HepG2 (cell line): ENCODE data around the gene TLL2. TPM values are rescaled to one million over a fixed set of nuclear protein-coding genes. Genes with fewer than 3 reads are reported as not detected.

Experiments used
- ATAC-seq: fragments of 200-7000 bp; cut with Tn5 transposase; 3 replicates; pipeline ENCODE4 v1.9.1; 2020; ENCODE audit warnings: mild to moderate bottlenecking, moderate library complexity
- BruUV-seq: library from RNA; stranded (reverse); fragments of 400-500 nt; replicated peaks from 2 replicates; lab custom pipeline; 2021; lab: Mats Ljungman, UMichigan
- CTCF ChIA-PET: fragments of 300-600 bp; formaldehyde crosslinking; extraction: SDS; loops from one replicate; lab custom pipeline; 2021; ENCODE audit warnings: low total read pairs, inconsistent platforms, low intra/inter-chr PET ratio; lab: Yijun Ruan, JAX
- POLR2A ChIA-PET: fragments of 350-600 bp; sonication (Branson Sonifier 250); formaldehyde crosslinking; loops from one replicate; lab custom pipeline; 2020; ENCODE audit warnings: antibody characterized with exemption, inconsistent platforms; lab: Yijun Ruan, JAX
- DNase-seq: peaks from one replicate; pipeline ENCODE4 v3.0.0-alpha.2; 2015; ENCODE audit warnings: low spot score
- FAIRE-seq: peaks from 3 replicates; lab custom pipeline; 2011; peaks lifted over from hg19 to GRCh38; lab: Jason Lieb, UNC
- H2AFZ ChIP-seq: one replicate; pipeline ENCODE4 v1.6.1; 2011; ENCODE audit warnings: low read length, inconsistent platforms
- H3K27ac ChIP-seq: fragments of 300-600 bp; 3 replicates; pipeline ENCODE4 v1.8.0; 2011; ENCODE audit warnings: mixed run types, mild to moderate bottlenecking, mixed read lengths, low read length, inconsistent platforms; ENCODE audit not compliant: insufficient read depth; ENCODE audit errors: extremely low read length
- H3K27me3 ChIP-seq, 2 experiments: fragments of 200-600 bp in 1 of 2; 2 replicates in 1 of 2; 3 replicates in 1 of 2; pipeline versions ENCODE4 v1.6.0 to v1.8.0; 2011; ENCODE audit warnings: low read length in 2 of 2, mild to moderate bottlenecking in 2 of 2, moderate library complexity in 2 of 2, inconsistent platforms in 1 of 2; ENCODE audit not compliant: insufficient read depth in 2 of 2, control insufficient read depth in 1 of 2
- H3K36me3 ChIP-seq, 2 experiments: fragments of 200-600 bp in 1 of 2; replicated peaks in 1 of 2; 2 replicates in 1 of 2; 3 replicates in 1 of 2; pipeline versions ENCODE4 v1.5.1 to v1.8.0; 2011; ENCODE audit warnings: low read length in 2 of 2, inconsistent platforms in 1 of 2; ENCODE audit not compliant: insufficient read depth in 2 of 2, control insufficient read depth in 1 of 2
- H3K4me1 ChIP-seq: 2 replicates; pipeline ENCODE4 v1.5.1; 2012; ENCODE audit warnings: low read length, inconsistent platforms; ENCODE audit not compliant: insufficient read depth
- H3K4me2 ChIP-seq: 2 replicates; pipeline ENCODE4 v1.6.0; 2011; ENCODE audit warnings: low read depth, low read length, inconsistent platforms
- H3K4me3 ChIP-seq, 3 experiments: fragments of 200-600 bp in 1 of 3; sonication (generic), shearing (Covaris generic) in 1 of 3; replicated peaks in 1 of 3; 2 replicates each; pipeline ENCODE4 v1.5.1; 2011 to 2016; ENCODE audit warnings: low read length in 3 of 3, inconsistent platforms in 2 of 3, low read depth in 2 of 3, mild to moderate bottlenecking in 2 of 3, control low read depth in 1 of 3, mixed read lengths in 1 of 3; ENCODE audit not compliant: insufficient read depth in 1 of 3
- H3K79me2 ChIP-seq: one replicate; pipeline ENCODE4 v1.6.1; 2011; ENCODE audit warnings: low read length, inconsistent platforms; ENCODE audit not compliant: insufficient read depth
- H3K9ac ChIP-seq: 2 replicates; pipeline ENCODE4 v1.6.0; 2011; ENCODE audit warnings: mild to moderate bottlenecking, low read depth, low read length, inconsistent platforms; ENCODE audit not compliant: insufficient read depth
- H3K9me3 ChIP-seq: 2 replicates; pipeline ENCODE4 v1.5.1; 2012; ENCODE audit warnings: mild to moderate bottlenecking, low read length
- H4K20me1 ChIP-seq: 2 replicates; pipeline ENCODE4 v1.6.0; 2011; ENCODE audit warnings: inconsistent platforms, mild to moderate bottlenecking, low read length, moderate library complexity; ENCODE audit not compliant: insufficient read depth
- CHD4 ChIP-seq: fragments of 200-600 bp; sonication (generic); IDR thresholded peaks from 2 replicates; pipeline ENCODE4 v1.7.0; 2017; ENCODE audit warnings: mild to moderate bottlenecking, low read length, borderline replicate concordance
- FIP1L1 ChIP-seq: fragments of 200-400 bp; formaldehyde crosslinking; IDR thresholded peaks from 2 replicates; pipeline ENCODE4 v1.6.1; 2018; ENCODE audit warnings: low read depth, mild to moderate bottlenecking, low read length, moderate library complexity, borderline replicate concordance; ENCODE audit not compliant: insufficient read depth
- LCORL ChIP-seq, 2 experiments: fragments of 450-650 bp in 1 of 2; sonication (generic) in 1 of 2; formaldehyde crosslinking in 1 of 2; IDR thresholded peaks; 2 replicates each; pipeline versions ENCODE4 v1.5.0 to v1.6.1; 2017 to 2020; ENCODE audit warnings: antibody characterized with exemption in 1 of 2, missing genetic modification reagents in 1 of 2
- MATR3 ChIP-seq: sonication (generic); formaldehyde crosslinking; IDR thresholded peaks from 2 replicates; pipeline ENCODE4 v1.4.0; 2020; ENCODE audit warnings: missing genetic modification reagents
- MEIS1 ChIP-seq: sonication (generic); formaldehyde crosslinking; IDR thresholded peaks from 2 replicates; pipeline ENCODE4 v1.9.0; 2021; ENCODE audit warnings: mild to moderate bottlenecking, missing genetic modification reagents, moderate library complexity, borderline replicate concordance
- NFE2L1 ChIP-seq: sonication (generic); formaldehyde crosslinking; IDR thresholded peaks from 2 replicates; pipeline ENCODE4 v1.4.0; 2020; ENCODE audit warnings: missing genetic modification reagents, mild to moderate bottlenecking, borderline replicate concordance
- ZFY ChIP-seq: sonication (generic); formaldehyde crosslinking; IDR thresholded peaks from 2 replicates; pipeline ENCODE4 v1.4.0; 2020; ENCODE audit warnings: missing genetic modification reagents
- ZKSCAN5 ChIP-seq: sonication (generic); formaldehyde crosslinking; IDR thresholded peaks from 2 replicates; pipeline ENCODE4 v1.5.1; 2020; ENCODE audit warnings: mild to moderate bottlenecking, missing genetic modification reagents
- ZNF772 ChIP-seq: sonication (generic); formaldehyde crosslinking; IDR thresholded peaks from 2 replicates; pipeline ENCODE4 v1.5.0; 2020; ENCODE audit warnings: mild to moderate bottlenecking, missing genetic modification reagents
- WGBS: methylation state at CpG from one replicate; pipeline ENCODE4 v1.1.6; 2017; ENCODE audit warnings: low lambda C conversion rate; 5-methylcytosine and 5-hydroxymethylcytosine counted together
- in situ Hi-C: cut with HindIII; loops from 2 replicates; pipeline ENCODE4 v1.10.0; 2017; ENCODE audit warnings: low pct_unique_long_range_greater_than_20kb; ENCODE audit not compliant: extremely low pct_ligation_motif_present
- intact Hi-C: fragments of 100-400 bp; cut with micrococcal nuclease; formaldehyde crosslinking; loops from one replicate; pipeline ENCODE4 v1.10.0; 2022; ENCODE audit not compliant: unreplicated experiment
- polyA plus RNA-seq, 8 experiments: library from polyadenylated mRNA; depleted of rRNA in 3 of 8; stranded (reverse) in 7 of 8; unstranded in 1 of 8; fragments of >200 nt; fragmentation: Illumina TruSeq in 4 of 8; extraction: Trizol in 4 of 8; gene quantifications; 2 replicates each; pipeline versions ENCODE4 v1.2.1 to v1.2.3, GENCODE V29; 2011 to 2016; ENCODE audit warnings: low read depth in 4 of 8, missing spikeins in 1 of 8, mixed read lengths in 1 of 8; ENCODE audit not compliant: insufficient read depth in 1 of 8
- total RNA-seq, 5 experiments: library from RNA; depleted of rRNA; stranded (reverse); fragments of >200 nt; fragmentation: Illumina TruSeq; extraction: Trizol; gene quantifications; 2 replicates each; pipeline ENCODE4 v1.2.3, GENCODE V29; 2016; ENCODE audit warnings: low read depth in 1 of 5
- TF ChIP-seq, protein P1 (sequence below): sonication (generic); formaldehyde crosslinking; IDR thresholded peaks from 2 replicates; pipeline ENCODE4 v1.5.0; 2020; ENCODE audit warnings: missing genetic modification reagents
- TF ChIP-seq, protein P2 (sequence below): sonication (generic); formaldehyde crosslinking; IDR thresholded peaks from 2 replicates; pipeline ENCODE4 v1.4.0; 2020; ENCODE audit warnings: missing genetic modification reagents
- TF ChIP-seq, protein P3 (sequence below): sonication (generic); formaldehyde crosslinking; IDR thresholded peaks from 2 replicates; pipeline ENCODE4 v1.8.1; 2022; ENCODE audit warnings: mild to moderate bottlenecking, missing genetic modification reagents
- TF ChIP-seq, protein P4 (sequence below): sonication (generic); formaldehyde crosslinking; conservative IDR thresholded peaks from 2 replicates; pipeline ENCODE4 v1.4.0; 2020; ENCODE audit warnings: missing genetic modification reagents
- TF ChIP-seq, protein P5 (sequence below): IDR thresholded peaks from 2 replicates; pipeline ENCODE4 v1.6.1; 2016; ENCODE audit warnings: missing genetic modification reagents, missing compliant biosample characterization
- TF ChIP-seq, protein P6 (sequence below): sonication (generic); formaldehyde crosslinking; IDR thresholded peaks from 2 replicates; pipeline ENCODE4; 2020; ENCODE audit warnings: missing genetic modification reagents, mild to moderate bottlenecking, borderline replicate concordance

TLL2 gene
- total and polyA plus RNA-seq, 2 of the 13 experiments (the other 11 are each of a cell fraction or from before 2014, with no cell fraction given): 0.09 TPM; not detected in 1

DNA sequence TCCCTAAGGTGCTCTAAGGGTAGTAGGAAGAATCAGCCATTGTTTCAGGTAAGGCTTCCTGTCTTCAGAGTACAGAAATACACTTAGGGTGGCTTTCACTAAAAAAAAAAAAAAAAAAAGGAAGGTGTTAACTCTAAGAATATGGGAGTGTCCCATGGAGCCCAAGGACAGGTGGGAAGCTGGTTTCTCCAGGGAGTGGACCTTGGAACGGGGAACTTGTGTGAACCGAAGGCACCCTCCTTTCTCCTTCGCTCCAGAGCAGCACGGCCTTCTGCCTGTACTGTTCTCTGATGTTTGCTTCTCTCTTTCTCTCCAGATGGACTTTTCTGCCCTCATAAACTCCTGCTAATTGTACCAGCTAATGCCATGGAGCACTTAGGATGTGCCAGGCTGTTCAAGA is 161.1 kb downstream of the TLL2 start:
- Histone ChIP-seq H3K9ac (no peak overlapping the region), H3K4me1 (no peaks in the 10 kb centered on the region), H3K27me3 (peaks cover 0 to 8% of the 10 kb centered on the region in 2 experiments; a peak in 1 of 5 replicates), H3K27ac (no peak overlapping the region), H2AFZ (no peak overlapping the region), H3K4me2 (no peak overlapping the region), H3K36me3 (no peaks in the 10 kb centered on the region), H3K79me2 (no peaks in the 10 kb centered on the region), H3K4me3 (no peak overlapping the region), H3K9me3 (no peaks in the 10 kb centered on the region), H4K20me1 (no peaks in the 10 kb centered on the region)
- intact Hi-C loops (no loop called here), in situ Hi-C loops (no loop called here)
- 25% methylated on average over 4 of the region's 4 CpGs for WGBS
- ChIA-PET POLR2A (no interaction called here), CTCF (no interaction called here)
- DNase-seq: no peak
- no peak for FAIRE-seq
- BruUV-seq: no TSS peak
- ATAC-seq: no peak
- TF ChIP-seq MEIS1 (CRISPR knock-in tag): no peak
- TF ChIP-seq, protein P1, sequence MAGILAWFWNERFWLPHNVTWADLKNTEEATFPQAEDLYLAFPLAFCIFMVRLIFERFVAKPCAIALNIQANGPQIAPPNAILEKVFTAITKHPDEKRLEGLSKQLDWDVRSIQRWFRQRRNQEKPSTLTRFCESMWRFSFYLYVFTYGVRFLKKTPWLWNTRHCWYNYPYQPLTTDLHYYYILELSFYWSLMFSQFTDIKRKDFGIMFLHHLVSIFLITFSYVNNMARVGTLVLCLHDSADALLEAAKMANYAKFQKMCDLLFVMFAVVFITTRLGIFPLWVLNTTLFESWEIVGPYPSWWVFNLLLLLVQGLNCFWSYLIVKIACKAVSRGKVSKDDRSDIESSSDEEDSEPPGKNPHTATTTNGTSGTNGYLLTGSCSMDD (CRISPR knock-in tag): no peak
- TF ChIP-seq, protein P2, sequence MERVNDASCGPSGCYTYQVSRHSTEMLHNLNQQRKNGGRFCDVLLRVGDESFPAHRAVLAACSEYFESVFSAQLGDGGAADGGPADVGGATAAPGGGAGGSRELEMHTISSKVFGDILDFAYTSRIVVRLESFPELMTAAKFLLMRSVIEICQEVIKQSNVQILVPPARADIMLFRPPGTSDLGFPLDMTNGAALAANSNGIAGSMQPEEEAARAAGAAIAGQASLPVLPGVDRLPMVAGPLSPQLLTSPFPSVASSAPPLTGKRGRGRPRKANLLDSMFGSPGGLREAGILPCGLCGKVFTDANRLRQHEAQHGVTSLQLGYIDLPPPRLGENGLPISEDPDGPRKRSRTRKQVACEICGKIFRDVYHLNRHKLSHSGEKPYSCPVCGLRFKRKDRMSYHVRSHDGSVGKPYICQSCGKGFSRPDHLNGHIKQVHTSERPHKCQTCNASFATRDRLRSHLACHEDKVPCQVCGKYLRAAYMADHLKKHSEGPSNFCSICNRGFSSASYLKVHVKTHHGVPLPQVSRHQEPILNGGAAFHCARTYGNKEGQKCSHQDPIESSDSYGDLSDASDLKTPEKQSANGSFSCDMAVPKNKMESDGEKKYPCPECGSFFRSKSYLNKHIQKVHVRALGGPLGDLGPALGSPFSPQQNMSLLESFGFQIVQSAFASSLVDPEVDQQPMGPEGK (CRISPR knock-in tag): no peak
- TF ChIP-seq, protein P3, sequence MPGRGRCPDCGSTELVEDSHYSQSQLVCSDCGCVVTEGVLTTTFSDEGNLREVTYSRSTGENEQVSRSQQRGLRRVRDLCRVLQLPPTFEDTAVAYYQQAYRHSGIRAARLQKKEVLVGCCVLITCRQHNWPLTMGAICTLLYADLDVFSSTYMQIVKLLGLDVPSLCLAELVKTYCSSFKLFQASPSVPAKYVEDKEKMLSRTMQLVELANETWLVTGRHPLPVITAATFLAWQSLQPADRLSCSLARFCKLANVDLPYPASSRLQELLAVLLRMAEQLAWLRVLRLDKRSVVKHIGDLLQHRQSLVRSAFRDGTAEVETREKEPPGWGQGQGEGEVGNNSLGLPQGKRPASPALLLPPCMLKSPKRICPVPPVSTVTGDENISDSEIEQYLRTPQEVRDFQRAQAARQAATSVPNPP (CRISPR knock-in tag): no peak
- no peak for TF ChIP-seq FIP1L1
- no peak for TF ChIP-seq LCORL (IDR thresholded peaks at IDR 0.05)
- no peak for TF ChIP-seq LCORL (CRISPR knock-in tag; IDR thresholded peaks at IDR 0.05)
- TF ChIP-seq CHD4: no peak
- TF ChIP-seq NFE2L1: no peak
- TF ChIP-seq MATR3 (CRISPR knock-in tag): no peak
- TF ChIP-seq, protein P4, sequence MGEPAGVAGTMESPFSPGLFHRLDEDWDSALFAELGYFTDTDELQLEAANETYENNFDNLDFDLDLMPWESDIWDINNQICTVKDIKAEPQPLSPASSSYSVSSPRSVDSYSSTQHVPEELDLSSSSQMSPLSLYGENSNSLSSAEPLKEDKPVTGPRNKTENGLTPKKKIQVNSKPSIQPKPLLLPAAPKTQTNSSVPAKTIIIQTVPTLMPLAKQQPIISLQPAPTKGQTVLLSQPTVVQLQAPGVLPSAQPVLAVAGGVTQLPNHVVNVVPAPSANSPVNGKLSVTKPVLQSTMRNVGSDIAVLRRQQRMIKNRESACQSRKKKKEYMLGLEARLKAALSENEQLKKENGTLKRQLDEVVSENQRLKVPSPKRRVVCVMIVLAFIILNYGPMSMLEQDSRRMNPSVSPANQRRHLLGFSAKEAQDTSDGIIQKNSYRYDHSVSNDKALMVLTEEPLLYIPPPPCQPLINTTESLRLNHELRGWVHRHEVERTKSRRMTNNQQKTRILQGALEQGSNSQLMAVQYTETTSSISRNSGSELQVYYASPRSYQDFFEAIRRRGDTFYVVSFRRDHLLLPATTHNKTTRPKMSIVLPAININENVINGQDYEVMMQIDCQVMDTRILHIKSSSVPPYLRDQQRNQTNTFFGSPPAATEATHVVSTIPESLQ: no peak
- no peak for TF ChIP-seq ZNF772
- TF ChIP-seq, protein P5, sequence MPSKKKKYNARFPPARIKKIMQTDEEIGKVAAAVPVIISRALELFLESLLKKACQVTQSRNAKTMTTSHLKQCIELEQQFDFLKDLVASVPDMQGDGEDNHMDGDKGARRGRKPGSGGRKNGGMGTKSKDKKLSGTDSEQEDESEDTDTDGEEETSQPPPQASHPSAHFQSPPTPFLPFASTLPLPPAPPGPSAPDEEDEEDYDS (CRISPR knock-in tag): no peak
- no peak for TF ChIP-seq ZKSCAN5 (CRISPR knock-in tag)
- TF ChIP-seq, protein P6, sequence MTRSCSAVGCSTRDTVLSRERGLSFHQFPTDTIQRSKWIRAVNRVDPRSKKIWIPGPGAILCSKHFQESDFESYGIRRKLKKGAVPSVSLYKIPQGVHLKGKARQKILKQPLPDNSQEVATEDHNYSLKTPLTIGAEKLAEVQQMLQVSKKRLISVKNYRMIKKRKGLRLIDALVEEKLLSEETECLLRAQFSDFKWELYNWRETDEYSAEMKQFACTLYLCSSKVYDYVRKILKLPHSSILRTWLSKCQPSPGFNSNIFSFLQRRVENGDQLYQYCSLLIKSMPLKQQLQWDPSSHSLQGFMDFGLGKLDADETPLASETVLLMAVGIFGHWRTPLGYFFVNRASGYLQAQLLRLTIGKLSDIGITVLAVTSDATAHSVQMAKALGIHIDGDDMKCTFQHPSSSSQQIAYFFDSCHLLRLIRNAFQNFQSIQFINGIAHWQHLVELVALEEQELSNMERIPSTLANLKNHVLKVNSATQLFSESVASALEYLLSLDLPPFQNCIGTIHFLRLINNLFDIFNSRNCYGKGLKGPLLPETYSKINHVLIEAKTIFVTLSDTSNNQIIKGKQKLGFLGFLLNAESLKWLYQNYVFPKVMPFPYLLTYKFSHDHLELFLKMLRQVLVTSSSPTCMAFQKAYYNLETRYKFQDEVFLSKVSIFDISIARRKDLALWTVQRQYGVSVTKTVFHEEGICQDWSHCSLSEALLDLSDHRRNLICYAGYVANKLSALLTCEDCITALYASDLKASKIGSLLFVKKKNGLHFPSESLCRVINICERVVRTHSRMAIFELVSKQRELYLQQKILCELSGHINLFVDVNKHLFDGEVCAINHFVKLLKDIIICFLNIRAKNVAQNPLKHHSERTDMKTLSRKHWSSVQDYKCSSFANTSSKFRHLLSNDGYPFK (CRISPR knock-in tag): no peak
- no peak for TF ChIP-seq ZFY
